ENCODE results near the gene SSX2IP.

DNA sequence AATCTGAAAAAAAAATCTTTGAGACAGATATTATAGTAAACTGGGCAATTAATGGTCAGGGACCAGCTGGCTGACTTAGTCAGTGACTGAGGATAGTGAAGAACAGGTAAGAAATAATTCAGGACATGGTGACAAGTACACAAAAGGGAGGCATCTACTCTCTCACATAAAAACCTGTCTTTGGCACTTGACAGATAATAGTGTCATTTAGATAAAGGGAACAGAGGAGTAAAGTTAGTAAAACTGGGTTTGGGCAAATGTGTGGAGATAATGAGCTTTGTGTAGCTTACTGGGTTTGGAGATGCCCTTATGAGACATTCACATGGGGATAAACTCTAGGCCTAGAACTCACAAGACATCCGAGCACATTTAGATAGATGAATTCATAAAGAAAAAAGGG lies 4.0 kb downstream of the SSX2IP start:
- TF ChIP-seq POLR2AphosphoS5 (IDR thresholded peaks at IDR 0.05) = no peak
- no peak for TF ChIP-seq CTCF (IDR thresholded peaks at IDR 0.05 in 8 of 11, conservative IDR thresholded peaks at IDR 0.05 in 3 of 11)
